Stimulated activated CD4-positive, alpha-beta T cell treated with anti-CD3 and anti-CD28 coated beads, Interleukin-2, amount 100 ng/mL, for 4 hours (primary cell): ENCODE measurements around the gene ANKS1A.

ENCODE experiments used
- DNase-seq: peaks from one replicate; pipeline ENCODE4 v3.0.0-alpha.2; 2020; ENCODE audit warnings: low read depth

ANKS1A gene

GRCh38 chr6:35054106-35054742 lies 165.2 kb downstream of the ANKS1A start:
- no peak for DNase-seq

GRCh38 chr6:35054743-35055130 lies 165.7 kb downstream of the ANKS1A start:
- no peak for DNase-seq

GRCh38 chr6:35055891-35056290 lies 166.8 kb downstream of the ANKS1A start:
- DNase-seq = no peak

DNA sequence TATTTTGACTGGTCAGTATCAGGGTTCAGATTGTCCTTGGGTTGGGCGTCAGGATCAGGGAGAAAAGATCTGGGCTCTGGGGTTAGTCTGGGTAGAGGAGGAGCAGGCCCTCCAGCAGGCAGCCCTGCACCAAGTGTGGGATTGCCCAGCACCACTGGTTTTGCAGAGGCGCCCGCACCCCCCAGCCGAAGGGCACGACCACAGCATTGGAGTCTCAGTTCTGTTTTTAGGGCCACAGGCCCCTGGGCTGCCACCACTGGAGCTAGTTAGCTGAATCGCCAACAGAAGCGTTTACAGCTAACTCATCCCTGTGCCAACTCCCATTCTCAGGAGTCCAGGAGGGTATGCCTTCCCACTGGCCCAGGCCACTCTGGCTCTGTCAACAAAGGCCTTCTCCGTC lies 167.9 kb downstream of the ANKS1A start:
- DNase-seq = no peak

DNA sequence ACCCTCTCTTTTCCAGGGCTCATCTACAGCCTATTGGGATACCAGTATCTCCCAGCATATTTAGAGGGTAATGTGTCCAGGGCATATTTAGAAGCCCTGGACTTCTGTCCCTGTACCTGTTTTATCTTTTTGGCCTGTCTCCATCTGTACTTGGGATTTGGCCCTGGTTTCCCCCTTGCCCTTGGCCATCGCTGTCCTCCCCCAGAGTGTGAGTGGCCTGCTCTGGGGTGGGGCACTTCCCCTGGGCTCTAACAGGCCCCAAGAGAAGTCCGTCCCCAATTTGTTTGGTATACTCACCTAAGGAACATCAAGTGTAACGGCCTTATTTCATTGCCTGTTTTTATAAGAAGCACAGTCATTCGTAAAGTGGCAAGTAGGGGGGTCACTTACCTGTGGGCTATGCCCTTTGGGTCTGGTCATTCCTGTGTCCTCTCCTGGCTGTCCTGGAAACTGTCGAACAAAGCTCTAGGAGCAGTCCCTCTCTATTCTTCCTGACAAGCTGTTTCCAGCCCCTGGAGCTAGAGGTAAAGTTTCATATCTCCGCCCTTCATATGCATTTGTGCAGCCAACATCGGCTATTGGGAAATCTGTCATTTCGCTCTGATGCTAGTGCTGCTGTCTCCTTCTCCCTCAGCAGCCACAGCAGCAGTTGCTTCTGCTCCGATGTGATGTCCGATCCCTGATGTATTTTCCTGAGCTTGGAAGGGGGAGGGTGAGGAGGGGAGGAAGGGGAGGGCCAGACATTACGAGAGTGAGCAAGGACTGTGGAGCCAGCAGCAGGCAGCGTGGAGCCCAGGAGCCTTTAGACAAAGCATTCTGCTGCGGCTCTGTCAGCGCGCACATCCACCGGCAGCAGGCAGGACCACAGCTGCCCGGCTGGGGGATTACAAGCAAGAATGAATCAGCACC lies 168.6 kb downstream of the ANKS1A start:
- DNase-seq = no peak

GRCh38 chr6:35058358-35058675 lies 169.3 kb downstream of the ANKS1A start:
- no peak for DNase-seq

DNA sequence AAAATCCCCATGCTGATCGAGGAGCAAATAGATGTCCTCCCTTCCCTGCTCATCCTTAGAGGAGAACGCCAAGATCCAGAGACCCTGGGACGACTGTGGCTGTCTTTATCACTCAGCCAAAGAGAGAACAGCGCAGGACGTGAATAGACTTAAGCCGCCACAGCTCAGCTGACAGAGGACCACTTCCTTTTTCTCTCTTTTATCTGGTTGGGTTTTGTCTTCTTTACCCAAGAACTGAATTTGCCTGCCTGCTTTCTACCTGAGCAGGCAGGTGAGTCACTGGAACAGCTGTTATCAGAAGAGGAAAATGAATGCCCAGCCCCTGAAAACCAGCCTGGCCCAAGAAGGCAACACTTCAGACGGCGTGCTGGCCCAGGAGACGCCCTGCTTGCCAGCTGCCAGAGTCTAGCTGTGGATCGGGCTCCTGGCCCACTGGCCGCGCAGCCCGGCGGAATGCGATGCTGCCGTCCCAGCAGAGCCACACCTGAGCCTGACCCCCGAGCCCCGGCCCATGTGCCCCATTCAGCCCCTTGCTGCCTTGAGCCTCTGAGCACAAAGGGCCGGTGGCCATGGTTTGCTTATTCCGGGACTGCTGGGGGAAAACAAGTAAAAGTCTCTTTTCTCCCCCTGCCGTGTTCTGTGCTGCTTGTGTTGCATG lies 169.9 kb downstream of the ANKS1A start:
- DNase-seq = no peak

DNA sequence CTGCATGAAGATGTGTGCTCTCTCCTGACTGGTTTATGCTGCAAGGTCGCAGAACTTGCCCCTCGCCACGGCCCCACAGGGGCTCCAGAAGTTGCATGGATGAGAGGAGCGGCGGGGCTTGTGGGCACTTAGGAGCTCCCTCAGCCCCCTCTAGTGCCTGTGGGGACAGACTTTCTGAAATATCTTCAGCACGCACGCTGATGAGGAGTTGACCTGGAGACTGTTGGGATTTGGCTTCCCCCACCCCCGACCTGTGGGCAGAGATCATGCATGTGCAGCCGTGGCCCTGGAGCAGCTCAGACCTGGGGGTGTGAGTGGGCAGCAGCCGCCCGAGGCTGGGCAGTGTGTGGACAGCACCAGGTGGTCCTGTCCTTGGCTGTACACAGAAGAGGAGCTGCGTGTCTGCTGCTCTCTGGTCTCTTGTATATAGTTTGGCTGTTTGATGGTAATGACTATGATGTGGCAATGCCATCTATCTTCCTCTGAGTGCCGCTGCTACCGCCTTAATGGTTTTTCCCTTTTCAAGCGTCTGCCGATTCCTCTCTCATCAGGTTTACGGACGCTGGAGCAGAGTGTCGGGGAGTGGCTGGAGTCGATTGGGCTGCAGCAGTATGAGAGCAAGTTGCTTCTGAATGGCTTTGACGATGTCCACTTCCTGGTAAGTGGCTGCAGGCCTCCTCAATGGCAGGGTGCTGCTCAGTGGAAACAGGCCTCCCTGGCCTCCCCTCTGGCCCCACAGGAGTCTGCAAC lies 170.7 kb downstream of the ANKS1A start:
- DNase-seq = no peak

DNA sequence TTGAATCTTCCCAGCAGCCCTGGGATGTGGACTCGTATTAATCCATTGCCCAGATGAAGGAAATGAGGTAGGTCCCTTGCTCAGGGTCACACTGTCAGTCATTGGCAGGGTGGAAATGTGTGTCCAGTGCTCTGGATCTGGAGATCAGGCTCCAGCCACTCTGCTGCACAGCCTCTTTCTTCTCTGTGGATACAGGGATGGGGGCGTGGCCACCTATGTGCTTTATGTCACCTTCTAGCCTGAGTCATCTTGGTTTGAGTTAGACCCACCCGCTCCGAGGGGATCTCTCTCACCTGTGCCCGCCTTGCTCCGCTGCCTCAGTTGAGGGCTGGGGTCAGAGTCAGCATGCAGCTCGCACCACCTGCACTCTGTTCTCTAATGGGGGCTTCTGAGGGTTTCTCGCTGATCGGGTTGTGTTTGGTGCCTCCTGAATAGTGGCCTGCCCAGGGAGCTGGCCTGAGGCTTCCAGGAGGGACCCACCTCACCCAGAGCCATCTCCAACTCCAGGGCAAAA lies 172.1 kb downstream of the ANKS1A start:
- no peak for DNase-seq

- no peak for DNase-seq
Observed at GRCh38 chr6:35061651-35062410, 172.8 kb downstream of the ANKS1A start.

GRCh38 chr6:35062676-35063574 lies 173.9 kb downstream of the ANKS1A start:
- no peak for DNase-seq

DNA sequence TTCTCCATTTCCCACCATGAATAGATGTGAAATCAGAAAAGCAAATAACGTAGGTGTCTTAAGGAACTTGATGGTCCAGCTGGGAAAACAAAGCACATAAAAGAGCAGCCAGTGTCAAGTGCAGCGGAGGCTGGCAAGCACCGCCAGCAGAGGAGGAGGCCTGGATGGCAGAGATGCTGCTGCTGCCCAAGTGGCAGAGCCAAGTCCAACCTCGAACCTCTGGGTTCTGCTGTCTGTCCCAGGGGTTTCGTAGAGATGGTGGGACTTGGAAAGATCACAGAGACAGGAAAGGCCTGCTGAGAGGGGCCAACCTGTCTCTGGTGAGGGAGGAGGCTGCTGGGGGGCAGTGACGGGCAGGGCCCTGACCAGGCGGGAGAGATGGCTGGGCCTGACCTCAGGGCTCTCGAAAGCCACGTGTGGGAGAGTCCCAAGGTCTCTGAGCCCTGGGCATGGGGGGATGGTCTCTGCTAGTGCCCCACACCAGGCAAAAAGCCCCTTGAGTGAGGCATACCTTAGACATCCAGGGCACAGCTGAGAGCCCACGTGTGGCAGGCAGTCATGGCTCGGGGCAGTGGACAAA lies 174.7 kb downstream of the ANKS1A start:
- DNase-seq = no peak

GRCh38 chr6:35064290-35064689 lies 175.2 kb downstream of the ANKS1A start:
- no peak for DNase-seq

GRCh38 chr6:35064757-35065440 lies 175.8 kb downstream of the ANKS1A start:
- no peak for DNase-seq

DNA sequence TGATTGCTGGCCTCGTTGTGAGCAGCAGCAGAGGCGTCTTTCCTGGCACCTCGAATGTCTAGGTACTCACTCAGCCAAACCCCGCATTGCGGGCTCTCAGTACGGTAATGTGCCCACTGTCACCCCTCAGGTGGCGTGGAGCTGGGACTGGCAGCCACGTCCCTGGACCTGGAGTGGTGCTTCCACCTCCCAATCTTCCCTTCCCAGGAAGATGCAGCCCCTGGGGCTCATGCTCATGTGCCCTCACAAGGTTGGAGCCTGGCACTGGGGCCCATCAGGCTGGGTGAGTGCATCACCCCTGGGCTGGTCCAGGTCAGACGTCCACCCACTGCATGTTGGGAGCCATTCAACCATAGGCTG lies 176.4 kb downstream of the ANKS1A start:
- DNase-seq = no peak

GRCh38 chr6:35065870-35066269 lies 176.8 kb downstream of the ANKS1A start:
- no peak for DNase-seq

DNA sequence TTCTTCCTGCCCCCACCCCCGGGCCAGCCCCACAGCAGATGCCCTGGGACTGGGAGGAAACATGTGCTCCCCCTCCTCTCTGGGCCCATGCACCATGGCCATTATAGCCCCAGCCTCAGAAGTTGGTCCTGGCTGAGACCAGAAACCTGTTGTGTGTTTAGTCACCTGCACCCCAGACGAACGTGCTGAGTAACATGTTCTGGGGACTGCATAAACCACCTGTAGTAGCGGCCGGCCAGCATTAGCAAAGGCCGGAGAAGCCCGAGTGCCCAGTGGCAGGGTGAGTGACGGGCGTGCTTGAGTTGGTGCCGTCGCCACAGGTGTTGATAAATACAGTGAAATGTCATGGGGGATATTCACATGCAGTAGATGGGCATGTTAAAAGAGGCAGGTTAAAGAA lies 178.2 kb downstream of the ANKS1A start:
- DNase-seq = no peak

DNA sequence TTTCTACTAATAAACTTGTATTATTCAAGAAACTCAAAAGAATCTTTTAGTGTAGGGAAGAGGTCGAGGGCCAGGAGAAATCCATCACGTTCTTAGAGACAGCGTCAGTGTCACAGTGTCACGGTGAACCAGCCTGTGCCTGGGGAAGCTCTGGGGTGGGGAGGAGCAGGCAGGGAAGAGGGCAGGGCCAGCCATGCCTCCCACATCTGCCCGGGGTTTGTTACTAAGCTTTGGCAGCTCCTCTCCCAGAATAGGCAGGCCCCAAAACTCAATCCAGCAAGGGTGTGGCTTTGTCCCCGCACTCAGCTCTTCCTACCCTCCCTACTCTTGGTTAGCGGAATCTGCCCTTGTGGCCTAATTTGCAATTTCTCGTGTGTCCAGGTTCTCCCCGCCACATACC lies 179.2 kb downstream of the ANKS1A start:
- no peak for DNase-seq

GRCh38 chr6:35068644-35069043 lies 179.6 kb downstream of the ANKS1A start:
- DNase-seq = no peak

- no peak for DNase-seq
Observed at GRCh38 chr6:35069262-35069661, 180.2 kb downstream of the ANKS1A start.
